Heart left ventricle (tissue), 16 donors: Measurements from ENCODE around the gene ZAP70. TPM values are rescaled to one million over a fixed set of nuclear protein-coding genes. Genes with fewer than 3 reads are reported as not detected.

Experiments used
- ATAC-seq, 4 donors: fragments of 200-7000 bp; cut with Tn5 transposase; one replicate each; pipeline ENCODE4 v1.9.1; 2020 to 2022; ENCODE audit warnings: moderate library complexity in 4 of 4, mild to moderate bottlenecking in 3 of 4, moderate number of reproducible peaks in 1 of 4
- DNase-seq, 5 donors: peaks; one replicate each; pipeline ENCODE4 v3.0.0-alpha.2; 2020
- H3K27ac ChIP-seq, 12 donors: fragments of 200-600 bp; sonication (generic) in 4 of 12; one replicate each; pipeline versions ENCODE4 v1.5.0 to v1.8.0; 2016 to 2022; ENCODE audit warnings: mild to moderate bottlenecking in 2 of 12
- H3K27me3 ChIP-seq, 9 donors: fragments of 200-600 bp; sonication (generic) in 2 of 9; one replicate each; pipeline versions ENCODE4 v1.5.1 to v1.8.0; 2016 to 2022; ENCODE audit warnings: mild to moderate bottlenecking in 3 of 9
- H3K36me3 ChIP-seq, 9 donors: fragments of 200-600 bp; sonication (generic) in 2 of 9; one replicate each; pipeline versions ENCODE4 v1.5.0 to v1.8.0; 2018 to 2022; ENCODE audit warnings: mild to moderate bottlenecking in 2 of 9
- H3K4me1 ChIP-seq, 12 donors: fragments of 200-600 bp; sonication (generic) in 4 of 12; one replicate each; pipeline versions ENCODE4 v1.5.0 to v1.8.0; 2016 to 2022; ENCODE audit warnings: mild to moderate bottlenecking in 3 of 12
- H3K4me3 ChIP-seq, 12 donors: fragments of 200-600 bp; sonication (generic) in 4 of 12; one replicate each; pipeline versions ENCODE4 v1.5.0 to v1.8.0; 2017 to 2022; ENCODE audit warnings: mild to moderate bottlenecking in 9 of 12, moderate library complexity in 4 of 12
- H3K9me3 ChIP-seq, 12 donors: fragments of 200-600 bp; sonication (generic) in 4 of 12; one replicate each; pipeline versions ENCODE4 v1.5.0 to v1.8.0; 2016 to 2022; ENCODE audit warnings: mild to moderate bottlenecking in 1 of 12
- POLR2A ChIP-seq, 2 donors: fragments of 450-650 bp; IDR thresholded peaks; one replicate each; pipeline ENCODE4 v1.6.1; 2017; ENCODE audit warnings: antibody characterized with exemption in 2 of 2, mild to moderate bottlenecking in 2 of 2, moderate library complexity in 2 of 2
- WGBS, 4 donors: extraction: QIAGEN DNeasy Blood & Tissue Kit in 2 of 4; methylation state at CpG; one replicate each; pipeline versions ENCODE4 v1.1.5 to v1.1.7; 2013 to 2018; 5-methylcytosine and 5-hydroxymethylcytosine counted together
- intact Hi-C, 10 donors: fragments of 100-400 bp; cut with DNase I; formaldehyde crosslinking; loops; one replicate each; pipeline versions ENCODE4 v1.11.1 to v1.14.2; 2022
- polyA plus RNA-seq, 2 donors: library from polyadenylated mRNA; stranded (reverse); fragments of 200-250 nt; gene quantifications; one replicate each; pipeline ENCODE4 v1.2.3, GENCODE V29; 2013
- total RNA-seq, 9 donors: library from RNA; depleted of rRNA in 2 of 9; stranded (reverse); fragments of >200 nt in 2 of 9; fragmentation: NEBNext Ultra II Directional in 3 of 9; extraction: Animal tissue kit (Norgen Biotek cat#: 25700) in 3 of 9; gene quantifications; one replicate each; pipeline versions ENCODE4 v1.1.0 to v1.2.4, GENCODE V29; 2016 to 2023
- TF ChIP-seq, protein P1 (sequence below), 12 donors: fragments of 200-600 bp; sonication (generic) in 4 of 12; IDR thresholded peaks; one replicate each; pipeline versions ENCODE4 v1.5.0 to v1.8.0; 2018 to 2022; ENCODE audit warnings: antibody characterized with exemption in 12 of 12, mild to moderate bottlenecking in 5 of 12
- donor health status: ischemic (EF 13 %, LVEDD 7.1; RV severe dilation, severe dysfunction).
- donor health status: healthy with polysubstance abuse.
- donor health status: DM: no; HTN: yes; CAD: no.
- donor health status: DM: no; HTN: no; CAD: no.
- donor health status: ischemic (EF 25% LVEDD 6.9; RV normal size, moderate dysfunction).
- donor health status: ischemic (EF 25% LVEDD 5.7; RV mildly dilated, moderate dysfunction).
- donor health status: healthy.
- donor health status: DM: yes; HTN: yes; CAD: no.
- donor health status: ischemic (EF 35%, LVEDD 5.7; RV mildly dilated, moderate dysfunction).
- donor health status: nonischemic (EF 11% LVEDD 7.7; RV severe dilation, severe dysfunction).
- donor health status: DM: yes; HTN: yes; CAD: no.
- donor health status: PGD.
- donor health status: ischemic (EF 29% LVEDD 5.4; RV normal size, mild dysfunction).
- donor health status: nonischemic (EF 23%, LVEDD 6.1; RV moderate dilation, normal function).

Gene ZAP70
- total and polyA plus RNA-seq, 11 donors, result 0.16 to 13.5 (median 0.70) TPM; not detected in 1

DNA sequence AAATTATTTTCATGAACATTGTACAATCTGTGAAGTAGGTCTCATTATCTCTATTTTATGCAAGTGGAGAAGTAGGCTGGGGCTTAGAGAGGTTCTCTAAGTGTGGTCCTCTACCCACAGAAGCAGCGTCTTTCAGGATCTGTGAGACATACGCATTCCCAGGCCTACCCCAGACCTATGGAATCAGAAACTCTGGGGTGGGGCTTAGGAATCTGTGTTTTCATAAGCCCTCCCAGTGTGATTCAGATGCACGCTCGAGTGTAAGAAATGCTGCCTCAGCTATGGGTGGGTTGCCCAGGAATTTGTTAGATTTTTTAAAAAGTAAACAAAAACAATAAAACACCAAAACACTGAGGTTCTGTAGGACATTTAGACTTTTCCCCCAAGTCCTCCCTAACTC is 14.8 kb upstream of the ZAP70 start:
- intact Hi-C loops, result loop anchor here in 4 of 10 donors (5.0 to 10.0 kb wide), 3 partner anchors 104 to 689 kb away; no protein-coding TSS in a partner anchor
- DNase-seq (no peak), ATAC-seq (no peak)
- Histone ChIP-seq H3K4me1 (peaks cover 0 to 7% (median 1%) of the 10 kb centered on the region in 12 donors), H3K9me3 (peaks cover 0 to 1% (median 0%) of the 10 kb centered on the region in 12 donors), H3K4me3 (no peak overlapping the region), H3K27ac (no peak overlapping the region), H3K27me3 (no peaks in the 10 kb centered on the region), H3K36me3 (no peaks in the 10 kb centered on the region)
- no peak for TF ChIP-seq POLR2A (IDR thresholded peaks at IDR 0.05)
- TF ChIP-seq, protein P1, sequence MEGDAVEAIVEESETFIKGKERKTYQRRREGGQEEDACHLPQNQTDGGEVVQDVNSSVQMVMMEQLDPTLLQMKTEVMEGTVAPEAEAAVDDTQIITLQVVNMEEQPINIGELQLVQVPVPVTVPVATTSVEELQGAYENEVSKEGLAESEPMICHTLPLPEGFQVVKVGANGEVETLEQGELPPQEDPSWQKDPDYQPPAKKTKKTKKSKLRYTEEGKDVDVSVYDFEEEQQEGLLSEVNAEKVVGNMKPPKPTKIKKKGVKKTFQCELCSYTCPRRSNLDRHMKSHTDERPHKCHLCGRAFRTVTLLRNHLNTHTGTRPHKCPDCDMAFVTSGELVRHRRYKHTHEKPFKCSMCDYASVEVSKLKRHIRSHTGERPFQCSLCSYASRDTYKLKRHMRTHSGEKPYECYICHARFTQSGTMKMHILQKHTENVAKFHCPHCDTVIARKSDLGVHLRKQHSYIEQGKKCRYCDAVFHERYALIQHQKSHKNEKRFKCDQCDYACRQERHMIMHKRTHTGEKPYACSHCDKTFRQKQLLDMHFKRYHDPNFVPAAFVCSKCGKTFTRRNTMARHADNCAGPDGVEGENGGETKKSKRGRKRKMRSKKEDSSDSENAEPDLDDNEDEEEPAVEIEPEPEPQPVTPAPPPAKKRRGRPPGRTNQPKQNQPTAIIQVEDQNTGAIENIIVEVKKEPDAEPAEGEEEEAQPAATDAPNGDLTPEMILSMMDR (IDR thresholded peaks at IDR 0.05), result no peak
- 89 to 95% (median 89%) methylated on average over 4 of the region's 4 CpGs for WGBS, 4 donors

GRCh38 chr2:97699765-97700444 is 13.5 kb upstream of the ZAP70 start:
- ATAC-seq (peak; percentile 45 to 83 (median 78)), DNase-seq (peak in 4 of 5 donors; percentile 48 to 56 (median 55))
- Histone ChIP-seq H3K4me1 (peaks cover 0 to 7% (median 1%) of the 10 kb centered on the region in 12 donors), H3K27me3 (no peaks in the 10 kb centered on the region), H3K9me3 (no peaks in the 10 kb centered on the region), H3K27ac (no peak overlapping the region), H3K36me3 (no peaks in the 10 kb centered on the region), H3K4me3 (no peak overlapping the region)
- no peak for TF ChIP-seq POLR2A (IDR thresholded peaks at IDR 0.05)
- TF ChIP-seq, protein P1 (IDR thresholded peaks at IDR 0.05), result peak; percentile 52 to 78 (median 68)
- WGBS, 4 donors, result 60 to 64% (median 62%) methylated on average over 11 of the region's 11 CpGs
- intact Hi-C loops, result loop anchor here (2.0 to 10.0 kb wide), 9 partner anchors 42 to 687 kb away; no protein-coding TSS in a partner anchor

- no peak overlapping the region for H3K4me3 ChIP-seq
- TF ChIP-seq, protein P1 (IDR thresholded peaks at IDR 0.05), result no peak
- no peak for TF ChIP-seq POLR2A (IDR thresholded peaks at IDR 0.05)
- no peak overlapping the region for H3K27ac ChIP-seq
- ATAC-seq (no peak), DNase-seq (no peak)
- no peaks in the 10 kb centered on the region for H3K9me3 ChIP-seq
- no peaks in the 10 kb centered on the region for H3K27me3 ChIP-seq
- peaks cover 0 to 7% (median 1%) of the 10 kb centered on the region in 12 donors for H3K4me1 ChIP-seq
- intact Hi-C loops, result loop anchor here in 9 of 10 donors (2.0 to 10.0 kb wide), 7 partner anchors 41 to 686 kb away; no protein-coding TSS in a partner anchor
- H3K36me3 ChIP-seq, result no peaks in the 10 kb centered on the region
- WGBS, 4 donors, result 82 to 92% (median 87%) methylated on average over 13 of the region's 13 CpGs
Measured at GRCh38 chr2:97701186-97701585, 12.2 kb upstream of the ZAP70 start.

DNA sequence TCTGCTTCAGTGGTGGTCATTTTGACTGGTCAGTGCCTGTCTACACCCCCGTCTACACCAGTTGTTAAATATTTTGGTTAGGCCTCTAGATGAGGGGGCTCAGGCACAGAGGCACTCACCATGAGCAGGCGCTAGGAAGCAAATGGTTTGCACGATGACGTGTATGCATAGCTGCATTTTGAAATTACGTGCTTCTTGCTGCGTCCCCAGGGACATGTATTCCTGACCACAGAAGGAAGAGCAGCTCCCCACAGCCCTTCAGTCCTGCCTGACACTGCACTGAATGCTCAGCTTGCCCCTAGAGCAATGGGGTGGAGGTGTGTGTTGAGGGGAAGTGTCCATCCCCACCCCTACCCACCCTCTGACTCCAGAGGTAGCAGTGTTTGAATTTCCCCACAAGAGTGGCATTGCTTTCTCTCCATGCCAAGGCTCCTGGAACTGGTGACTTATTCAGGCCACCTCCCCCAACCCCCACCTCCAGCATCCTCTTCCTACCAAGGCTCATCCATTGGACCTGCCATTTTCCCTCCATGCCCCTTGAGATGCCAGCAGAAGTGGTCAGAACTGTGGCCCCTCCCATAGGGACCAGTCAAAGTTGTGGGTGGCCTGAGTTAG is 11.4 kb upstream of the ZAP70 start:
- Histone ChIP-seq H3K4me1 (peaks cover 0 to 4% (median under 1%) of the 10 kb centered on the region in 12 donors), H3K36me3 (no peaks in the 10 kb centered on the region), H3K4me3 (no peak overlapping the region), H3K27ac (no peak overlapping the region), H3K27me3 (no peaks in the 10 kb centered on the region), H3K9me3 (no peaks in the 10 kb centered on the region)
- ATAC-seq, result no peak
- intact Hi-C loops, result loop anchor here in 9 of 10 donors (2.0 to 10.0 kb wide), 7 partner anchors 40 to 685 kb away; no protein-coding TSS in a partner anchor
- 86 to 90% (median 87%) methylated on average over 5 to 6 of the region's 6 CpGs for WGBS, 4 donors
- DNase-seq, result no peak
- TF ChIP-seq POLR2A (IDR thresholded peaks at IDR 0.05), result no peak
- TF ChIP-seq, protein P1 (IDR thresholded peaks at IDR 0.05), result no peak
